DOHH2 (cell line): ENCODE measurements around the gene KIF13A.
"Not testable (repeated sequence)": the region's sequence is repeated elsewhere in the genome, so short reads cannot be mapped to it uniquely, and the experiment has no call there.

Experiments
- H3F3A ChIP-seq: fragments of 200-600 bp; sonication (generic), shearing (Covaris generic); 2 replicates; pipeline ENCODE4 v1.6.0; 2016; ENCODE audit warnings: antibody characterized with exemption, mild to moderate bottlenecking; ENCODE audit not compliant: control insufficient read depth, insufficient read depth
- H3K27ac ChIP-seq: fragments of 200-600 bp; sonication (generic); 2 replicates; pipeline ENCODE4 v1.5.1; 2014; ENCODE audit warnings: low read depth, mild to moderate bottlenecking, low read length, moderate library complexity
- H3K27me3 ChIP-seq: fragments of 200-600 bp; sonication (generic); 2 replicates; pipeline ENCODE4 v1.6.1; 2014; ENCODE audit warnings: mild to moderate bottlenecking, low read length, mixed read lengths; ENCODE audit not compliant: control insufficient read depth
- H3K36me3 ChIP-seq: fragments of 200-600 bp; sonication (generic); 2 replicates; pipeline ENCODE4 v1.6.1; 2014; ENCODE audit warnings: mild to moderate bottlenecking, low read length, moderate library complexity, mixed read lengths; ENCODE audit not compliant: control insufficient read depth
- H3K4me1 ChIP-seq: fragments of 200-600 bp; sonication (generic); 2 replicates; pipeline ENCODE4 v1.6.1; 2014; ENCODE audit warnings: mild to moderate bottlenecking, low read length, mixed read lengths; ENCODE audit not compliant: control insufficient read depth
- H3K4me2 ChIP-seq: fragments of 200-600 bp; sonication (generic); 2 replicates; pipeline ENCODE4 v1.6.0; 2014; ENCODE audit warnings: mild to moderate bottlenecking, low read length, moderate library complexity
- H3K4me3 ChIP-seq: fragments of 200-600 bp; sonication (generic); 2 replicates; pipeline ENCODE4 v1.5.1; 2014; ENCODE audit warnings: mild to moderate bottlenecking, low read length, mixed read lengths
- H3K79me2 ChIP-seq: fragments of 200-600 bp; sonication (generic); 2 replicates; pipeline ENCODE4 v1.6.1; 2014; ENCODE audit warnings: mild to moderate bottlenecking, low read length, mixed read lengths; ENCODE audit not compliant: control insufficient read depth
- H3K9me2 ChIP-seq: fragments of 200-600 bp; sonication (generic); replicated peaks from 2 replicates; pipeline ENCODE4 v1.6.1; 2014; ENCODE audit warnings: mild to moderate bottlenecking, low read length, mixed read lengths; ENCODE audit not compliant: control insufficient read depth
- H3K9me3 ChIP-seq: fragments of 200-600 bp; sonication (generic); 2 replicates; pipeline ENCODE4 v1.6.1; 2014; ENCODE audit warnings: antibody characterized with exemption, low read length, mixed read lengths; ENCODE audit not compliant: control insufficient read depth, insufficient read depth
- H4K20me1 ChIP-seq: fragments of 200-600 bp; sonication (generic); 2 replicates; pipeline ENCODE4 v1.6.0; 2014; ENCODE audit warnings: low read depth, mild to moderate bottlenecking, antibody characterized with exemption, low read length, moderate library complexity; ENCODE audit not compliant: control insufficient read depth, insufficient read depth
- EZH2phosphoT487 ChIP-seq: fragments of 200-600 bp; sonication (generic); IDR thresholded peaks from 2 replicates; pipeline ENCODE4 v1.6.1; 2017; ENCODE audit warnings: borderline replicate concordance, mild to moderate bottlenecking, antibody characterized with exemption, low read length, moderate library complexity, mixed read lengths
- TF ChIP-seq, protein P1 (sequence below): fragments of 200-600 bp; sonication (generic); IDR thresholded peaks from one replicate; pipeline ENCODE4 v1.5.1; 2014; ENCODE audit warnings: antibody characterized with exemption, mild to moderate bottlenecking, low read depth, low read length; ENCODE audit not compliant: poor library complexity, severe bottlenecking

Gene KIF13A

DNA sequence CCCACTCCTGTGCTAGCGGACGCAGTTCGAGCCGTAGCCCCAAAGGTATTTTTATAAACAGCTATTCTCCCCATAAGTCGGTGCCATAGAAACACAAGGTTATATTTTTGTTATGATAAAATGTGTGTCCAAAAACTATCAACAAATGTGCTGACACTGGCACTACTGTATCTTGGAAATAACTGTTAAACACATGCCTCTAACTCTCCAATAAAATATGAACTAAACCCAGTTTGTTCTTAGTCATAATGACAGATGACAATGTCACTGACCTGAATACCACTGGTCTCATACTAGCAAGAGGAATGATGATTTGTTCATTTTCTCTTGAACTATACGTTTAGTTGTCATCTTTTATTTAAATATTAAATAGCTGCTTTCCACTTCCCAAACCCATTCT lies 229.3 kb downstream of the KIF13A start:
- no peak overlapping the region for H3K27ac ChIP-seq
- no peaks in the 10 kb centered on the region for H4K20me1 ChIP-seq
- H3K9me2 ChIP-seq: no peaks in the 10 kb centered on the region
- TF ChIP-seq, protein P1, sequence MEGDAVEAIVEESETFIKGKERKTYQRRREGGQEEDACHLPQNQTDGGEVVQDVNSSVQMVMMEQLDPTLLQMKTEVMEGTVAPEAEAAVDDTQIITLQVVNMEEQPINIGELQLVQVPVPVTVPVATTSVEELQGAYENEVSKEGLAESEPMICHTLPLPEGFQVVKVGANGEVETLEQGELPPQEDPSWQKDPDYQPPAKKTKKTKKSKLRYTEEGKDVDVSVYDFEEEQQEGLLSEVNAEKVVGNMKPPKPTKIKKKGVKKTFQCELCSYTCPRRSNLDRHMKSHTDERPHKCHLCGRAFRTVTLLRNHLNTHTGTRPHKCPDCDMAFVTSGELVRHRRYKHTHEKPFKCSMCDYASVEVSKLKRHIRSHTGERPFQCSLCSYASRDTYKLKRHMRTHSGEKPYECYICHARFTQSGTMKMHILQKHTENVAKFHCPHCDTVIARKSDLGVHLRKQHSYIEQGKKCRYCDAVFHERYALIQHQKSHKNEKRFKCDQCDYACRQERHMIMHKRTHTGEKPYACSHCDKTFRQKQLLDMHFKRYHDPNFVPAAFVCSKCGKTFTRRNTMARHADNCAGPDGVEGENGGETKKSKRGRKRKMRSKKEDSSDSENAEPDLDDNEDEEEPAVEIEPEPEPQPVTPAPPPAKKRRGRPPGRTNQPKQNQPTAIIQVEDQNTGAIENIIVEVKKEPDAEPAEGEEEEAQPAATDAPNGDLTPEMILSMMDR: no peak
- TF ChIP-seq EZH2phosphoT487: no peak
- no peaks in the 10 kb centered on the region for H3K9me3 ChIP-seq
- no peak overlapping the region for H3K4me3 ChIP-seq
- H3F3A ChIP-seq: no peaks in the 10 kb centered on the region
- no peaks in the 10 kb centered on the region for H3K4me1 ChIP-seq
- H3K79me2 ChIP-seq: no peaks in the 10 kb centered on the region
- peaks cover 5% of the 10 kb centered on the region; the same call in 1 of the 2 replicates for H3K27me3 ChIP-seq
- no peaks in the 10 kb centered on the region for H3K36me3 ChIP-seq
- H3K4me2 ChIP-seq: no peak overlapping the region

DNA sequence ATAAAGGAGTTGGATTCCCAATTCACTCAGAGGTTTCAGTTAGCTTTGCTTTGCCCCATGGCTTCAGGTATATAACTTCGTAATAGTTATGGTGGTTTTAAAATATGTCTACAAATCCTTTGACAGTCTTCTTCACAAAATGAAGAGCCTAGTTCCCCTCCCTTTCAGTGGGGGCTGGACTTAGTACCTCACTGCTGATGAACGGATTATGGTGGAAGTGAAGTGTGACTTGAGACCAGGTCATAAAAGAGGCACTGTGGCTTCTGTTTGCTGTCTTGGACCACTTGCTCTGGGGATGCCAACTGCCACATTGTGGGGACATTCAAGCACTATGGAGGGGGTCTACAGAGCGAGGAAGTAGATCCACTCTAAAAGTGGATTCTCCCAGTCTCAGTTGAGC lies 233.2 kb downstream of the KIF13A start:
- Histone ChIP-seq H3K79me2 (no peaks in the 10 kb centered on the region), H4K20me1 (no peaks in the 10 kb centered on the region), H3K4me3 (no peak overlapping the region), H3K27ac (no peak overlapping the region), H3K4me1 (no peaks in the 10 kb centered on the region), H3K36me3 (no peaks in the 10 kb centered on the region), H3F3A (no peaks in the 10 kb centered on the region), H3K27me3 (no peaks in the 10 kb centered on the region), H3K9me2 (no peaks in the 10 kb centered on the region), H3K4me2 (no peak overlapping the region), H3K9me3 (no peaks in the 10 kb centered on the region)
- no peak for TF ChIP-seq EZH2phosphoT487
- TF ChIP-seq, protein P1: no peak

DNA sequence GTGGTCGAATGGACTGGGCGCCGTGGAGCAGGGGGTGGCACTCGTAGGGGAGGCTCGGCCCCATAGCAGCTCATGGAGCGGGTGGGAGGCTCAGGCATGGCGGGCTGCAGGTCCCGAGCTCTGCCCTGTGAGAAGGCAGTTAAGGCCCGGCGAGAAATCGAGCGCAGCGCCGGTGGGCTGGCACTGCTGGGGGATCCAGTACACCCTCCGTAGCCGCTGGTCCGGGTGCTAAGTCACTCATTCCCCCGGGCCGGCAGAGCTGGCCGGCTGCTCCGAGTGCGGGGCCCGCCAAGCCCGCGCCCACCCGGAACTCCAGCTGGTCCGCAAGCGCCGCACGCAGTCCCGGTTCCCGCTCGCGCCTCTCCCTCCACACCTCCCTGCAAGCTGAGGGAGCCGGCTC lies 242.1 kb downstream of the KIF13A start:
- not testable (repeated sequence) for H3K9me3 ChIP-seq, H3F3A ChIP-seq, H3K9me2 ChIP-seq, H3K4me3 ChIP-seq, H4K20me1 ChIP-seq, H3K36me3 ChIP-seq, H3K4me2 ChIP-seq, H3K79me2 ChIP-seq, H3K27ac ChIP-seq, H3K27me3 ChIP-seq
- H3K4me1 ChIP-seq: peaks cover 15% of the 10 kb centered on the region

DNA sequence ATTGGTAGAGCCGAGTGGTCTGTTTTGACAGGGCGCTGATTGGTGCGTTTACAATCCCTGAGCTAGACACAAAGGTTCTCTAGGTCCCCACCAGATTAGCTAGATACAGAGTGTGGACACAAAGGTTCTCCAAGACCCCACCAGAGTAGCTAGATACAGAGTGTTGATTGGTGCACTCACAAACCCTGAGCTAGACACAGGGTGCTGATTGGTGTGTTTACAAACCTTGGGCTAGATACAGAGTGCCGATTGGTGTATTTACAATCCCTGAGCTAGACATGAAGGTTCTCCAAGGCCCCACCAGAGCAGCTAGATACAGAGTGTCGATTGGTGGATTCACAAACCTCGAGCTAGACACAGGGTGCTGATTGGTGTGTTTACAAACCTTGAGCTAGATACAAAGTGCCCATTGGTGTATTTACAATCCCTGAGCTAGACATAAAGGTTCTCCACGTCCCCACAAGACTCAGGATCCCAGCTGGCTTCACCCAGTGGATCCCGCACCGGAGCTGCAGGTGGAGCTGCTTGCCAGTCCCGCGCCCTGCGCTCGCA lies 242.6 kb downstream of the KIF13A start:
- peaks cover 15% of the 10 kb centered on the region for H3K4me1 ChIP-seq
- H3K27me3 ChIP-seq, H3K4me2 ChIP-seq, H3K9me3 ChIP-seq, H3K36me3 ChIP-seq, H3K79me2 ChIP-seq, H4K20me1 ChIP-seq, H3K27ac ChIP-seq, H3F3A ChIP-seq, H3K4me3 ChIP-seq, H3K9me2 ChIP-seq: not testable (repeated sequence)
